ENCODE results near the gene GSTM3. TPM values are rescaled to one million over a fixed set of nuclear protein-coding genes. Genes with fewer than 3 reads are reported as not detected.
A peak's percentile ranks its signal among the peaks of the same experiment; 100 is the strongest.

Gene GSTM3
- total and polyA plus RNA-seq, 9 of the 15 experiments (the other 6 are each of a cell fraction or from before 2014, with no cell fraction given), result 3.9 to 24.5 (median 9.4) TPM

- TF ChIP-seq NFIC (IDR thresholded peaks at IDR 0.05) (0 out of 2 replicates have a peak, but pooled peaks have one; percentile 26), NONO (IDR thresholded peaks at IDR 0.05; ENCODE audit: low read depth in 2 of 2, low read length in 1 of 2) (0 out of 4 replicates have a peak, but pooled peaks of 1 of the 2 experiments have one; percentile 42), ELF1 (tag; IDR thresholded peaks at IDR 0.05) (no peak), U2AF2 (optimal IDR thresholded peaks at IDR 0.05; ENCODE audit: low read depth, low read length) (no peak), ZNF740 (CRISPR knock-in tag; IDR thresholded peaks at IDR 0.05) (0 out of 2 replicates have a peak, but pooled peaks have one; percentile 35), ZNF740 (tag; IDR thresholded peaks at IDR 0.05) (no peak), MYNN (IDR thresholded peaks at IDR 0.05) (0 out of 2 replicates have a peak, but pooled peaks have one; percentile 37), MYNN (CRISPR knock-in tag; IDR thresholded peaks at IDR 0.05) (no peak), MAZ (CRISPR knock-in tag; conservative IDR thresholded peaks at IDR 0.05 in 1 of 2, IDR thresholded peaks at IDR 0.05 in 1 of 2) (peak; percentile 77 to 84), RCOR1 (IDR thresholded peaks at IDR 0.05; ENCODE audit: borderline replicate concordance in 1 of 2, low read depth in 2 of 2, low read length in 2 of 2) (peak in 1 of 2 experiments; percentile 64; a peak in 1 of 4 replicates), ARID4B (CRISPR knock-in tag; IDR thresholded peaks at IDR 0.05) (no peak), NR0B1 (IDR thresholded peaks at IDR 0.05; ENCODE audit: partially characterized antibody) (no peak), NBN (IDR thresholded peaks at IDR 0.05; ENCODE audit: low read depth) (0 out of 2 replicates have a peak, but pooled peaks have one; percentile 38), NELFE (IDR thresholded peaks at IDR 0.05; ENCODE audit: insufficient read depth, insufficient read length) (no peak), E2F8 (IDR thresholded peaks at IDR 0.05; ENCODE audit: low read depth, partially characterized antibody) (no peak), HNRNPUL1 (IDR thresholded peaks at IDR 0.05; ENCODE audit: low read length) (no peak), PTBP1 (IDR thresholded peaks at IDR 0.05; ENCODE audit: low read depth, low read length) (no peak), SRSF1 (IDR thresholded peaks at IDR 0.05; ENCODE audit: low read depth, low read length) (no peak)
Observed at GRCh38 chr1:109776911-109777310, 36.1 kb upstream of the GSTM3 start (continued).
